Effector memory CD4-positive, alpha-beta T cell (primary cell): ENCODE results near the gene SF3A1.
A peak's percentile ranks its signal among the peaks of the same experiment; 100 is the strongest.
"Not testable (repeated sequence)": the region's sequence is repeated elsewhere in the genome, so short reads cannot be mapped to it uniquely, and the experiment has no call there.

Source experiments
- DNase-seq, 3 donors: peaks; one replicate each; pipeline ENCODE4 v3.0.0-alpha.2; 2020
- H3K27ac ChIP-seq: 2 replicates; pipeline ENCODE4 v1.7.0; 2013; ENCODE audit warnings: mild to moderate bottlenecking, low read length, moderate library complexity; ENCODE audit not compliant: insufficient read depth, poor library complexity, severe bottlenecking
- H3K27me3 ChIP-seq: replicated peaks from 2 replicates; pipeline ENCODE4 v1.7.0; 2013; ENCODE audit warnings: mild to moderate bottlenecking, low read length; ENCODE audit not compliant: insufficient read depth, control insufficient read depth, poor library complexity, severe bottlenecking
- H3K36me3 ChIP-seq: 2 replicates; pipeline ENCODE4 v1.7.0; 2013; ENCODE audit warnings: mild to moderate bottlenecking, low read length, moderate library complexity; ENCODE audit not compliant: control insufficient read depth, insufficient read depth
- H3K4me1 ChIP-seq: 2 replicates; pipeline ENCODE4 v1.7.0; 2013; ENCODE audit warnings: low read length, mild to moderate bottlenecking; ENCODE audit not compliant: control insufficient read depth, insufficient read depth, poor library complexity, severe bottlenecking
- H3K4me3 ChIP-seq: 2 replicates; pipeline ENCODE4 v1.7.0; 2013; ENCODE audit warnings: low read length, low read depth, mild to moderate bottlenecking; ENCODE audit not compliant: insufficient read depth, poor library complexity, severe bottlenecking
- H3K9me3 ChIP-seq: 2 replicates; pipeline ENCODE4 v1.7.0; 2013; ENCODE audit warnings: mild to moderate bottlenecking, low read length, moderate library complexity; ENCODE audit not compliant: control insufficient read depth
- total RNA-seq, 3 donors: gene quantifications; one replicate each; lab custom pipeline; 2026; lab: John Stamatoyannopoulos, UW

SF3A1 gene
- 145 to 229 (median 174) reads per million in 3 donors for total RNA-seq

GRCh38 chr22:30356449-30357235 is at the start of gene SF3A1, which contains the start of gene CCDC157:
TSS of gene SF3A1 (minus strand) at chr22:30356894. CDS start at chr22:30356792, 102 bp downstream.
TSS of gene CCDC157 (plus strand) at chr22:30357007. CDS start at chr22:30366001, 8,994 bp downstream.
- DNase-seq, result peak; percentile 72 to 80 (median 73)
- Histone ChIP-seq H3K4me3 (peak within 1 kb of the TSS; percentile 88), H3K27me3 (no peaks in the 10 kb centered on the region), H3K4me1 (peaks cover 18% of the 10 kb centered on the region), H3K36me3 (peaks cover 19% of the 10 kb centered on the region), H3K9me3 (no peaks in the 10 kb centered on the region), H3K27ac (peak within 1 kb of the TSS; percentile 96)

GRCh38 chr22:30406400-30406799 is 49.7 kb upstream of the SF3A1 start:
- H3K4me3 ChIP-seq, result no peak overlapping the region
- H3K27ac ChIP-seq, result no peak overlapping the region
- H3K9me3 ChIP-seq, result no peaks in the 10 kb centered on the region
- no peaks in the 10 kb centered on the region for H3K36me3 ChIP-seq
- H3K4me1 ChIP-seq, result no peaks in the 10 kb centered on the region
- no peaks in the 10 kb centered on the region for H3K27me3 ChIP-seq
- no peak for DNase-seq

GRCh38 chr22:30405731-30406130 is 49.0 kb upstream of the SF3A1 start:
- Histone ChIP-seq H3K4me3 (no peak overlapping the region), H3K36me3 (no peaks in the 10 kb centered on the region), H3K4me1 (no peaks in the 10 kb centered on the region), H3K27ac (no peak overlapping the region), H3K9me3 (no peaks in the 10 kb centered on the region), H3K27me3 (no peaks in the 10 kb centered on the region)
- DNase-seq, result no peak

GRCh38 chr22:30404307-30404706 is 47.6 kb upstream of the SF3A1 start:
- Histone ChIP-seq H3K27me3 (no peaks in the 10 kb centered on the region), H3K27ac (no peak overlapping the region), H3K4me1 (no peaks in the 10 kb centered on the region), H3K36me3 (no peaks in the 10 kb centered on the region), H3K9me3 (no peaks in the 10 kb centered on the region), H3K4me3 (no peak overlapping the region)
- DNase-seq, result no peak

- DNase-seq, H3K9me3 ChIP-seq, H3K27me3 ChIP-seq, H3K36me3 ChIP-seq, H3K4me1 ChIP-seq, H3K4me3 ChIP-seq, H3K27ac ChIP-seq: not testable (repeated sequence)
Observed at GRCh38 chr22:30402766-30403104, 46.0 kb upstream of the SF3A1 start.

GRCh38 chr22:30402028-30402765 is 45.5 kb upstream of the SF3A1 start:
- peaks cover 7% of the 10 kb centered on the region for H3K4me1 ChIP-seq
- no peak overlapping the region for H3K4me3 ChIP-seq
- H3K27ac ChIP-seq, result no peak overlapping the region
- no peaks in the 10 kb centered on the region for H3K9me3 ChIP-seq
- no peak for DNase-seq
- no peaks in the 10 kb centered on the region for H3K27me3 ChIP-seq
- H3K36me3 ChIP-seq, result no peaks in the 10 kb centered on the region

- H3K27me3 ChIP-seq, H3K4me3 ChIP-seq, H3K27ac ChIP-seq, DNase-seq, H3K36me3 ChIP-seq, H3K9me3 ChIP-seq: not testable (repeated sequence)
- H3K4me1 ChIP-seq, result peaks cover 15% of the 10 kb centered on the region
Observed at GRCh38 chr22:30401024-30401423, 44.3 kb upstream of the SF3A1 start.

GRCh38 chr22:30400159-30400558 is 43.5 kb upstream of the SF3A1 start:
- no peaks in the 10 kb centered on the region for H3K9me3 ChIP-seq
- H3K36me3 ChIP-seq, result no peaks in the 10 kb centered on the region
- H3K4me3 ChIP-seq, result no peak overlapping the region
- no peaks in the 10 kb centered on the region for H3K27me3 ChIP-seq
- peaks cover 15% of the 10 kb centered on the region for H3K4me1 ChIP-seq
- no peak overlapping the region for H3K27ac ChIP-seq
- DNase-seq, result no peak

- DNase-seq, result no peak
- no peak overlapping the region for H3K4me3 ChIP-seq
- no peaks in the 10 kb centered on the region for H3K36me3 ChIP-seq
- no peaks in the 10 kb centered on the region for H3K9me3 ChIP-seq
- no peaks in the 10 kb centered on the region for H3K27me3 ChIP-seq
- H3K4me1 ChIP-seq, result peaks cover 15% of the 10 kb centered on the region
- no peak overlapping the region for H3K27ac ChIP-seq
Observed at GRCh38 chr22:30399718-30400117, 43.0 kb upstream of the SF3A1 start.
